CD4-positive, alpha-beta T cell treated with Interleukin-17A for 4 hours (primary cell): ENCODE measurements around the gene PLCL1.

ENCODE experiments used
- DNase-seq: peaks from one replicate; pipeline ENCODE4 v3.0.0-alpha.2; 2020; ENCODE audit warnings: mixed read lengths

PLCL1 gene

GRCh38 chr2:197964720-197965119, 160.3 kb downstream of the PLCL1 start:
- DNase-seq, result no peak

- no peak for DNase-seq
These were observed 161.4 kb downstream of the PLCL1 start for GRCh38 chr2:197965756-197966155.

- DNase-seq, result no peak
These were observed 165.0 kb downstream of the PLCL1 start for GRCh38 chr2:197969391-197969893.

GRCh38 chr2:197972061-197972460, 167.7 kb downstream of the PLCL1 start:
- no peak for DNase-seq

- DNase-seq, result no peak
These were observed 168.2 kb downstream of the PLCL1 start for GRCh38 chr2:197972587-197972986.

- no peak for DNase-seq
These were observed 169.4 kb downstream of the PLCL1 start for GRCh38 chr2:197973772-197974171.

- no peak for DNase-seq
These were observed 171.6 kb downstream of the PLCL1 start for GRCh38 chr2:197975931-197976519.

GRCh38 chr2:197978971-197979370, 174.6 kb downstream of the PLCL1 start:
- no peak for DNase-seq

- DNase-seq, result no peak
These were observed 178.2 kb downstream of the PLCL1 start for GRCh38 chr2:197982565-197982964.

- no peak for DNase-seq
These were observed 180.7 kb downstream of the PLCL1 start for GRCh38 chr2:197985029-197985638.

GRCh38 chr2:197986977-197987376, 182.6 kb downstream of the PLCL1 start:
- no peak for DNase-seq

GRCh38 chr2:197990356-197990755, 186.0 kb downstream of the PLCL1 start:
- no peak for DNase-seq

- DNase-seq, result no peak
These were observed 188.2 kb downstream of the PLCL1 start for GRCh38 chr2:197992482-197993133.

- DNase-seq, result no peak
These were observed 189.0 kb downstream of the PLCL1 start for GRCh38 chr2:197993363-197993762.

- DNase-seq, result peak; percentile 17
These were observed 189.4 kb downstream of the PLCL1 start for GRCh38 chr2:197993830-197994229.

GRCh38 chr2:197994751-197995150, 190.4 kb downstream of the PLCL1 start:
- no peak for DNase-seq

- no peak for DNase-seq
These were observed 192.2 kb downstream of the PLCL1 start for GRCh38 chr2:197996583-197996982.

- no peak for DNase-seq
These were observed 192.7 kb downstream of the PLCL1 start for GRCh38 chr2:197997083-197997541.

- no peak for DNase-seq
These were observed 194.3 kb downstream of the PLCL1 start for GRCh38 chr2:197998702-197999101.

GRCh38 chr2:198000417-198000816, 196.0 kb downstream of the PLCL1 start:
- no peak for DNase-seq

- DNase-seq, result no peak
These were observed 199.8 kb downstream of the PLCL1 start for GRCh38 chr2:198004173-198004572.

GRCh38 chr2:198004921-198005829, 200.8 kb downstream of the PLCL1 start:
- no peak for DNase-seq

- DNase-seq, result no peak
These were observed 202.3 kb downstream of the PLCL1 start for GRCh38 chr2:198006733-198007132.
